Panc1 (cell line): Measurements from ENCODE around the gene NMT1. TPM values are rescaled to one million over a fixed set of nuclear protein-coding genes. Genes with fewer than 3 reads are reported as not detected.

Experiments
- ATAC-seq: fragments of 200-7000 bp; cut with Tn5 transposase; 2 replicates; pipeline ENCODE4 v1.9.1; 2020; ENCODE audit warnings: mild to moderate bottlenecking, moderate library complexity
- BruUV-seq: library from RNA; stranded (reverse); fragments of 400-500 nt; replicated peaks from 2 replicates; lab custom pipeline; 2021; lab: Mats Ljungman, UMichigan
- CTCF ChIA-PET: fragments of 300-600 bp; sonication (Branson Sonifier 250); formaldehyde crosslinking; loops from one replicate; lab custom pipeline; 2022; ENCODE audit warnings: antibody characterized with exemption; lab: Charles Lee
- POLR2A ChIA-PET: fragments of 300-600 bp; sonication (Branson Sonifier 250); formaldehyde crosslinking; loops from one replicate; lab custom pipeline; 2022; ENCODE audit warnings: antibody characterized with exemption; lab: Charles Lee
- DNase-seq: peaks from one replicate; pipeline ENCODE4 v3.0.0-alpha.2; 2010; ENCODE audit warnings: low read depth, low spot score
- H3K27ac ChIP-seq: 2 replicates; pipeline ENCODE4 v1.5.1; 2011; ENCODE audit warnings: mild to moderate bottlenecking, low read length, inconsistent platforms
- H3K27me3 ChIP-seq: fragments of 200-500 bp; sonication (Bioruptor generic); 2 replicates; pipeline ENCODE4 v1.6.0; 2014; ENCODE audit warnings: low read length, inconsistent platforms; ENCODE audit not compliant: control insufficient read depth, insufficient read depth
- H3K36me3 ChIP-seq: fragments of 200-500 bp; sonication (Bioruptor generic); 2 replicates; pipeline ENCODE4 v1.5.1; 2014; ENCODE audit warnings: inconsistent platforms, mild to moderate bottlenecking, low read length, moderate library complexity; ENCODE audit not compliant: control insufficient read depth, insufficient read depth
- H3K4me1 ChIP-seq: 2 replicates; pipeline ENCODE4 v1.5.1; 2011; ENCODE audit warnings: inconsistent platforms, mild to moderate bottlenecking, low read length, moderate library complexity; ENCODE audit not compliant: control insufficient read depth, insufficient read depth
- H3K4me3 ChIP-seq, 2 experiments: 2 replicates each; pipeline ENCODE4 v1.5.1; 2011 to 2012; ENCODE audit warnings: low read depth in 2 of 2, low read length in 2 of 2, mild to moderate bottlenecking in 2 of 2, inconsistent platforms in 1 of 2, moderate library complexity in 1 of 2
- H3K9me3 ChIP-seq: fragments of 200-500 bp; sonication (Bioruptor generic); 2 replicates; pipeline ENCODE4 v1.5.1; 2014; ENCODE audit warnings: low read depth, mild to moderate bottlenecking, inconsistent platforms, low read length, moderate library complexity; ENCODE audit not compliant: control insufficient read depth, insufficient read depth
- POLR2AphosphoS5 ChIP-seq: IDR thresholded peaks from 2 replicates; pipeline ENCODE4 v1.6.1; 2012; ENCODE audit warnings: mild to moderate bottlenecking, low read depth, low read length, moderate library complexity
- SIN3A ChIP-seq: IDR thresholded peaks from 2 replicates; pipeline ENCODE4 v1.6.1; 2012; ENCODE audit warnings: low read depth, mild to moderate bottlenecking, low read length, moderate library complexity, borderline replicate concordance; ENCODE audit not compliant: insufficient read depth
- TCF7L2 ChIP-seq: IDR thresholded peaks from 2 replicates; pipeline ENCODE4 v1.6.1; 2011; ENCODE audit warnings: mild to moderate bottlenecking, low read depth, low read length, inconsistent platforms
- in situ Hi-C: cut with HindIII; loops from 2 replicates; pipeline ENCODE4 v1.10.0; 2016; ENCODE audit warnings: low sequenced_read_pairs, low pct_unique_long_range_greater_than_20kb
- intact Hi-C: fragments of 100-400 bp; cut with micrococcal nuclease; formaldehyde crosslinking; loops from one replicate; pipeline ENCODE4 v1.10.0; 2022; ENCODE audit not compliant: unreplicated experiment
- total RNA-seq: library from RNA; stranded (reverse); gene quantifications from one replicate; pipeline ENCODE4 v1.2.1, GENCODE V29; 2021; ENCODE audit not compliant: unreplicated experiment
- TF ChIP-seq, protein P1 (sequence below): fragments of 450-650 bp; IDR thresholded peaks from 2 replicates; pipeline ENCODE4 v1.5.1; 2017; ENCODE audit warnings: mild to moderate bottlenecking
- TF ChIP-seq, protein P2 (sequence below), 2 experiments: IDR thresholded peaks; 2 replicates each; pipeline ENCODE4 v1.6.1; 2011 to 2012; ENCODE audit warnings: low read depth in 2 of 2, control low read depth in 1 of 2, low read length in 1 of 2, mild to moderate bottlenecking in 1 of 2, moderate library complexity in 1 of 2; ENCODE audit not compliant: insufficient read depth in 1 of 2

Gene NMT1
- total RNA-seq, 1 experiment from 2014 or later, result 105 TPM

DNA sequence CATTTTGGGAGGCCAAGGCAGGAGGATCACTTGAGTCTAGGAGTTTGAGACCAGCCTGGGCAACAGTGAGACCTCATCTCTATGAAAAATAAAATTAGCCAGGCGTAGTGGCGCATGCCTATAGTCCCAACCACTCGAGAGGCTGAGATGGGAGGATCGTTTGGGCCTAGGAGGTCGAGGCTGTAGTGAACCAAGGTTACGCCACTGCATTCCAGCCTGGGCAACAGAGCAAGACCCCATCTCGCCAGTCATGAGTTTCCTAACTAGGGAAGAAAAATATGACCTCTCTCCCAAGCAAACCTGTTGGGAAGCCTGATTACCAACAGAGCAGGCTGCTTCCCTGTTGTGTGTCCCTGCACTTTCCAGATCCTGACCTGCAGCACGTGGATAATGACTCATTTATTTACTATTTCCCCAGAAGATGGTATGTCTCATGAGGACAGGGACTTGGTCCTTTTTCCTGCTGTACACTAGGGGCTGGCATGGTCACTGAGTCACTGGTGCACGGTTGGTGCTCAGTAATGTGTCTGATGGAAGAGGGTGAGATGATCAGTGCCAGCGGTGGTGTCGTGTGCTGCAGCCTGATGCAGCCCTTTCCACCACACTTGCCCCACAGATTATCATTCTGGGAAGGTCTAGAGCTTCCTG is 30.8 kb downstream of the NMT1 start:
- CTCF ChIA-PET, result no interaction called here
- ATAC-seq, result no peak
- peaks cover 8% of the 10 kb centered on the region for H3K36me3 ChIP-seq

DNA sequence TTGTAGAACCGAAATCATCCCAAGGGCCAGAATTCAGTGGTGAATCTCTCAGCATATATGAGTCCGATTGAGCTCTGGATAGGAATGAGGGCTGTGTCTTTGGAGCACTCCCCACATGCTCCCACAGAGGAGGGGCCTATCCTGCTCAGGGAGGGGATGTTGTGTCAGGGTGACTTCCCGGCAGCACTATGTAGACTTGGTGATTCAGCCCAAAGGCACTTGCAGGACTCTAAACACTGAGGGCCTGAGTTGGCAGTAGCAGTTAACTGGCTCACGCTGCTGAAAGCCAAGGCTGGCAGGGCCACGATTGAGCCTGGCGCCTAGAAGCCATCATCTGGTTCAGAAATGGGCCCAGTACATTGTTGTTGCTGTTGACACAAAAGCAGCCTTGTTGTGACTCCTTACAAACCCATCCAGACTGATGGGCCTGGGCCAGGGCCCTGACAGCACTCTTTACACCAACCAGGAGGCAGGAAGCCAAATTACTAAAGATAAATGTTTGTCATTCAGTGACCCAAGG is 31.9 kb downstream of the NMT1 start:
- ChIA-PET POLR2A (no interaction called here), CTCF (no interaction called here)
- intact Hi-C loops (no loop called here), in situ Hi-C loops (no loop called here)
- BruUV-seq, result no TSS peak
- Histone ChIP-seq H3K9me3 (no peaks in the 10 kb centered on the region), H3K36me3 (peaks cover 8% of the 10 kb centered on the region), H3K27me3 (no peaks in the 10 kb centered on the region), H3K4me1 (peaks cover 11% of the 10 kb centered on the region), H3K4me3 (no peak overlapping the region), H3K27ac (peak overlapping the region; percentile 76)
- peak; percentile 60 for DNase-seq
- ATAC-seq, result peak; percentile 97
- TF ChIP-seq TCF7L2, result no peak
- no peak for TF ChIP-seq SIN3A
- TF ChIP-seq, protein P1, sequence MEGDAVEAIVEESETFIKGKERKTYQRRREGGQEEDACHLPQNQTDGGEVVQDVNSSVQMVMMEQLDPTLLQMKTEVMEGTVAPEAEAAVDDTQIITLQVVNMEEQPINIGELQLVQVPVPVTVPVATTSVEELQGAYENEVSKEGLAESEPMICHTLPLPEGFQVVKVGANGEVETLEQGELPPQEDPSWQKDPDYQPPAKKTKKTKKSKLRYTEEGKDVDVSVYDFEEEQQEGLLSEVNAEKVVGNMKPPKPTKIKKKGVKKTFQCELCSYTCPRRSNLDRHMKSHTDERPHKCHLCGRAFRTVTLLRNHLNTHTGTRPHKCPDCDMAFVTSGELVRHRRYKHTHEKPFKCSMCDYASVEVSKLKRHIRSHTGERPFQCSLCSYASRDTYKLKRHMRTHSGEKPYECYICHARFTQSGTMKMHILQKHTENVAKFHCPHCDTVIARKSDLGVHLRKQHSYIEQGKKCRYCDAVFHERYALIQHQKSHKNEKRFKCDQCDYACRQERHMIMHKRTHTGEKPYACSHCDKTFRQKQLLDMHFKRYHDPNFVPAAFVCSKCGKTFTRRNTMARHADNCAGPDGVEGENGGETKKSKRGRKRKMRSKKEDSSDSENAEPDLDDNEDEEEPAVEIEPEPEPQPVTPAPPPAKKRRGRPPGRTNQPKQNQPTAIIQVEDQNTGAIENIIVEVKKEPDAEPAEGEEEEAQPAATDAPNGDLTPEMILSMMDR, result no peak
- peak; percentile 58; the same call in 1 of the 2 replicates for TF ChIP-seq POLR2AphosphoS5

More for the DNA sequence above, 30.8 kb downstream of the NMT1 start:
- in situ Hi-C loops, result no loop called here
- no TSS peak for BruUV-seq
- Histone ChIP-seq H3K4me1 (peaks cover 11% of the 10 kb centered on the region), H3K27ac (no peak overlapping the region; the same call in 1 of the 2 replicates), H3K4me3 (no peak overlapping the region), H3K27me3 (no peaks in the 10 kb centered on the region), H3K9me3 (no peaks in the 10 kb centered on the region)
- DNase-seq, result no peak
- TF ChIP-seq SIN3A, result no peak
- TF ChIP-seq, protein P1, result no peak
- no peak for TF ChIP-seq TCF7L2
- TF ChIP-seq, protein P2, sequence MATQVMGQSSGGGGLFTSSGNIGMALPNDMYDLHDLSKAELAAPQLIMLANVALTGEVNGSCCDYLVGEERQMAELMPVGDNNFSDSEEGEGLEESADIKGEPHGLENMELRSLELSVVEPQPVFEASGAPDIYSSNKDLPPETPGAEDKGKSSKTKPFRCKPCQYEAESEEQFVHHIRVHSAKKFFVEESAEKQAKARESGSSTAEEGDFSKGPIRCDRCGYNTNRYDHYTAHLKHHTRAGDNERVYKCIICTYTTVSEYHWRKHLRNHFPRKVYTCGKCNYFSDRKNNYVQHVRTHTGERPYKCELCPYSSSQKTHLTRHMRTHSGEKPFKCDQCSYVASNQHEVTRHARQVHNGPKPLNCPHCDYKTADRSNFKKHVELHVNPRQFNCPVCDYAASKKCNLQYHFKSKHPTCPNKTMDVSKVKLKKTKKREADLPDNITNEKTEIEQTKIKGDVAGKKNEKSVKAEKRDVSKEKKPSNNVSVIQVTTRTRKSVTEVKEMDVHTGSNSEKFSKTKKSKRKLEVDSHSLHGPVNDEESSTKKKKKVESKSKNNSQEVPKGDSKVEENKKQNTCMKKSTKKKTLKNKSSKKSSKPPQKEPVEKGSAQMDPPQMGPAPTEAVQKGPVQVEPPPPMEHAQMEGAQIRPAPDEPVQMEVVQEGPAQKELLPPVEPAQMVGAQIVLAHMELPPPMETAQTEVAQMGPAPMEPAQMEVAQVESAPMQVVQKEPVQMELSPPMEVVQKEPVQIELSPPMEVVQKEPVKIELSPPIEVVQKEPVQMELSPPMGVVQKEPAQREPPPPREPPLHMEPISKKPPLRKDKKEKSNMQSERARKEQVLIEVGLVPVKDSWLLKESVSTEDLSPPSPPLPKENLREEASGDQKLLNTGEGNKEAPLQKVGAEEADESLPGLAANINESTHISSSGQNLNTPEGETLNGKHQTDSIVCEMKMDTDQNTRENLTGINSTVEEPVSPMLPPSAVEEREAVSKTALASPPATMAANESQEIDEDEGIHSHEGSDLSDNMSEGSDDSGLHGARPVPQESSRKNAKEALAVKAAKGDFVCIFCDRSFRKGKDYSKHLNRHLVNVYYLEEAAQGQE (IDR thresholded peaks at IDR 0.05; ENCODE audit: insufficient read depth in 1 of 2, low read depth in 2 of 2, low read length in 1 of 2), result no peak
- TF ChIP-seq POLR2AphosphoS5, result no peak
- POLR2A ChIA-PET, result no interaction called here
- intact Hi-C loops, result no loop called here
